ENCODE data around the gene HDAC10.

DNA sequence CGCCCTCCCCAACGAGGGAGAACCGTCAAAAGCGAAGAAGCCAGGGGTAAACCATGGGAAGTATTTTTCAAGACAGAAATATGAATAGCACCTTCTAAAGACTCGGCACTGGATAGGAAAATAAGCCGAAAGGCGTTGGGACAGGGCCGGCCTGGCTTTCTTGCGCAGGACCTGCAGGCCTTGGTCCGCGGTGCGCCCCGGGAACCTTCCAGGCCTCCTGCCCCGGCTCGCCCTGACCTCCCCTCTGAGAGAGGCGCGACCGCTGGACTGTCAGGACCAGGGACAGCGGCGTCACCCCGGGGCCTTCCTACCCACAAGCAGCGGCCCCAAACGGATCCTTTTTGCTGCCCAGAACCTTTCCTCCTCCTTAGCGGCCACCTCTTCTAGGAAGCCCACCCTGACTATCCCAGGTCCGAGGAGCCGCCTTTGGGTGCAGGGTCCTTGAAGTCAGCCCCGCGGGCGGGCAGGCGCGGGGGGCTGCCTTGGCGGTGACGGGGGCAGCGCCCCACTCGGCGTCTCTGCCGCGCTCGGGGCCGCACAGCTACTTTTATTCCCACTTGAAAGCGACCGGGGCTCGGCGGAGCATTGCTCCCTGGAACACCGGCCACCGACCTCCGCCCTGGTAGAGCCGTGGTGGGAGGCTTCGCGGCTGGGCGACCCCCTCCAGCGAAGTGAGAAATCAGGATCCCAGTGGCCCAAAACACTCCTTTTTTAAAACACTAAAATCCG, 19.8 kb upstream of the HDAC10 start:
- TF ChIP-seq, protein P1, sequence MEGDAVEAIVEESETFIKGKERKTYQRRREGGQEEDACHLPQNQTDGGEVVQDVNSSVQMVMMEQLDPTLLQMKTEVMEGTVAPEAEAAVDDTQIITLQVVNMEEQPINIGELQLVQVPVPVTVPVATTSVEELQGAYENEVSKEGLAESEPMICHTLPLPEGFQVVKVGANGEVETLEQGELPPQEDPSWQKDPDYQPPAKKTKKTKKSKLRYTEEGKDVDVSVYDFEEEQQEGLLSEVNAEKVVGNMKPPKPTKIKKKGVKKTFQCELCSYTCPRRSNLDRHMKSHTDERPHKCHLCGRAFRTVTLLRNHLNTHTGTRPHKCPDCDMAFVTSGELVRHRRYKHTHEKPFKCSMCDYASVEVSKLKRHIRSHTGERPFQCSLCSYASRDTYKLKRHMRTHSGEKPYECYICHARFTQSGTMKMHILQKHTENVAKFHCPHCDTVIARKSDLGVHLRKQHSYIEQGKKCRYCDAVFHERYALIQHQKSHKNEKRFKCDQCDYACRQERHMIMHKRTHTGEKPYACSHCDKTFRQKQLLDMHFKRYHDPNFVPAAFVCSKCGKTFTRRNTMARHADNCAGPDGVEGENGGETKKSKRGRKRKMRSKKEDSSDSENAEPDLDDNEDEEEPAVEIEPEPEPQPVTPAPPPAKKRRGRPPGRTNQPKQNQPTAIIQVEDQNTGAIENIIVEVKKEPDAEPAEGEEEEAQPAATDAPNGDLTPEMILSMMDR (IDR thresholded peaks at IDR 0.05; ENCODE audit: poor library complexity) = no peak
- TF ChIP-seq EZH2phosphoT487 (IDR thresholded peaks at IDR 0.05; ENCODE audit: low read depth, severe bottlenecking, unreplicated experiment) = no peak
